Upper lobe of right lung (tissue), 1 donor: Measurements from ENCODE around the gene CDC42EP3. TPM values are rescaled to one million over a fixed set of nuclear protein-coding genes. Genes with fewer than 3 reads are reported as not detected.
A peak's percentile ranks its signal among the peaks of the same experiment; 100 is the strongest.

Experiments used
- ATAC-seq: fragments of 200-7000 bp; cut with Tn5 transposase; one replicate; pipeline ENCODE4 v1.9.1; 2020; ENCODE audit warnings: mild to moderate bottlenecking, moderate library complexity
- DNase-seq: peaks from one replicate; pipeline ENCODE4 v3.0.0-alpha.2; 2020
- H3K27ac ChIP-seq: fragments of 200-600 bp; one replicate; pipeline ENCODE4 v1.8.0; 2022
- H3K27me3 ChIP-seq: fragments of 200-600 bp; one replicate; pipeline ENCODE4 v1.8.0; 2022; ENCODE audit warnings: mild to moderate bottlenecking
- H3K36me3 ChIP-seq: fragments of 200-600 bp; one replicate; pipeline ENCODE4 v1.8.0; 2022
- H3K4me1 ChIP-seq: fragments of 200-600 bp; one replicate; pipeline ENCODE4 v1.8.0; 2022
- H3K4me3 ChIP-seq: fragments of 200-600 bp; one replicate; pipeline ENCODE4 v1.8.0; 2022; ENCODE audit warnings: mild to moderate bottlenecking
- H3K9me3 ChIP-seq: fragments of 200-600 bp; one replicate; pipeline ENCODE4 v1.8.0; 2022
- intact Hi-C: fragments of 100-400 bp; cut with DNase I; formaldehyde crosslinking; loops from one replicate; pipeline ENCODE4 v1.11.0; 2022
- total RNA-seq: library from RNA; stranded (reverse); fragmentation: NEBNext Ultra II Directional; extraction: Animal tissue kit (Norgen Biotek cat#: 25700); gene quantifications from one replicate; pipeline ENCODE4 v1.2.1, GENCODE V29; 2021
- TF ChIP-seq, protein P1 (sequence below): fragments of 200-600 bp; IDR thresholded peaks from one replicate; pipeline ENCODE4 v1.8.0; 2022; ENCODE audit warnings: antibody characterized with exemption
- donor health status: DM: no; HTN: yes; CAD: no; lungs with severe emphysema.

The CDC42EP3 gene
- total RNA-seq, 1 donor from 2014 or later: 71.1 TPM

DNA sequence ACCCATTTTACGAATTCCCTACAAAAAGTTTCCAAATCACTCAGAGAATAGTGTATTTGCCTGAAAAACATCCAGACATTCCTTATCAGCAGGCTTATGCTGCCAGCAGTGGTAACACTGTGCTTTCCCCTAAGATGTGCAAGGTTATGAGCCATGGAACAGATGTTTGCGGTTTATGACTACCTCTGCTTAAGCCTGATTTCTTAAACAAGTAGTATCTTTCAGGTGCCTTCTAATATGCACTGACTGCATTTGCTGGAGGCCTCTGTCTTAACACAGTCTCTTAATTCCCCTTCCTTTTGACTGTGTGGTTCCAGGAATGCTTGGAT, 54.8 kb downstream of the CDC42EP3 start:
- DNase-seq: no peak
- H3K27me3 ChIP-seq: no peaks in the 10 kb centered on the region
- TF ChIP-seq, protein P1, sequence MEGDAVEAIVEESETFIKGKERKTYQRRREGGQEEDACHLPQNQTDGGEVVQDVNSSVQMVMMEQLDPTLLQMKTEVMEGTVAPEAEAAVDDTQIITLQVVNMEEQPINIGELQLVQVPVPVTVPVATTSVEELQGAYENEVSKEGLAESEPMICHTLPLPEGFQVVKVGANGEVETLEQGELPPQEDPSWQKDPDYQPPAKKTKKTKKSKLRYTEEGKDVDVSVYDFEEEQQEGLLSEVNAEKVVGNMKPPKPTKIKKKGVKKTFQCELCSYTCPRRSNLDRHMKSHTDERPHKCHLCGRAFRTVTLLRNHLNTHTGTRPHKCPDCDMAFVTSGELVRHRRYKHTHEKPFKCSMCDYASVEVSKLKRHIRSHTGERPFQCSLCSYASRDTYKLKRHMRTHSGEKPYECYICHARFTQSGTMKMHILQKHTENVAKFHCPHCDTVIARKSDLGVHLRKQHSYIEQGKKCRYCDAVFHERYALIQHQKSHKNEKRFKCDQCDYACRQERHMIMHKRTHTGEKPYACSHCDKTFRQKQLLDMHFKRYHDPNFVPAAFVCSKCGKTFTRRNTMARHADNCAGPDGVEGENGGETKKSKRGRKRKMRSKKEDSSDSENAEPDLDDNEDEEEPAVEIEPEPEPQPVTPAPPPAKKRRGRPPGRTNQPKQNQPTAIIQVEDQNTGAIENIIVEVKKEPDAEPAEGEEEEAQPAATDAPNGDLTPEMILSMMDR: no peak
- H3K9me3 ChIP-seq: no peaks in the 10 kb centered on the region
- ATAC-seq: no peak
- intact Hi-C loops: no loop called here
- H3K27ac ChIP-seq: peak overlapping the region; percentile 51
- H3K4me1 ChIP-seq: peaks cover 20% of the 10 kb centered on the region
- no peaks in the 10 kb centered on the region for H3K36me3 ChIP-seq
- H3K4me3 ChIP-seq: no peak overlapping the region

DNA sequence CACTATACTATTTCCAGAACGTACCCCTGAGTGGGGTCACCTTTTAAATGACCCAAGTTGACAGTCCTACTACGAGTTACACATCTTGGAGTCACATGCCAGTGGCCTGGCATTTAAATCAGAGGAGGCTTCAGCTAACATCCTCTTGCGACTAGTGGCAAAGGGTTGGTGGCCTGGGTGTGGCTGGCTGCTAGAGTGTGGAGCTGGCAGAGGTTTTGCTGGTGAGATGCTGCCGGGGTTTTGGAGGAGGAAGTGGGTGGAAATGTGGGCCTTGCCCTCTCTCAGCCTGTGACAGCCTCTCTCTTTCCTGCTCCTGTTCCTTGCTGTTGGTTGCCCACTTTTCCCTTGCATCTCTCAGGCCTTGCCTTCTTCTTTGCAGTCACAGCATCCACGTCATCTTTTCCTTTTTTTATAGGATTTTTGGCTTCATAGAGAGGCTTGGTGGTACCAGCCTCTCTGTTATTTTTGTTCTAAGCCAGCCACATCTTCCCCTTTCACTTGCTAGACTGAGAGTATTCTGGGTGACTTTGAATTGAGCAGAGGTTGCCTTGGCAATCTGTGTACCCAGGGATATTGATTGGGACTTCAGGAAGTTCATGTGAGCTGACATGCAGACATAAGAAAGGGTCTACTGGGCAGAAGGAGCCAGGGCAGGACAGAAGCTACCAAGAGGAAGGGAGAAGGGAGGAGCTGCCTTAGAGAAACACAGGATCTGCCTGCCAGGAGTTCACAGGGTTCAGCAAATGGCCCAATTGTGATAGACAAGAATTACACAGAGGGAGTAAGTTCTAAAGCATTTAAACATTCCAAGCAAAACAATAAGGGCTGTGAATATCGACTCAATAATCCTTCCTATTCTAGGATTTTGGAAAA, 55.4 kb downstream of the CDC42EP3 start:
- intact Hi-C loops: no loop called here
- Histone ChIP-seq H3K9me3 (no peaks in the 10 kb centered on the region), H3K4me3 (no peak overlapping the region), H3K27me3 (no peaks in the 10 kb centered on the region), H3K27ac (peak overlapping the region; percentile 51), H3K4me1 (peaks cover 20% of the 10 kb centered on the region), H3K36me3 (no peaks in the 10 kb centered on the region)
- TF ChIP-seq, protein P1: no peak
- ATAC-seq (peak; percentile 87), DNase-seq (peak; percentile 70)

DNA sequence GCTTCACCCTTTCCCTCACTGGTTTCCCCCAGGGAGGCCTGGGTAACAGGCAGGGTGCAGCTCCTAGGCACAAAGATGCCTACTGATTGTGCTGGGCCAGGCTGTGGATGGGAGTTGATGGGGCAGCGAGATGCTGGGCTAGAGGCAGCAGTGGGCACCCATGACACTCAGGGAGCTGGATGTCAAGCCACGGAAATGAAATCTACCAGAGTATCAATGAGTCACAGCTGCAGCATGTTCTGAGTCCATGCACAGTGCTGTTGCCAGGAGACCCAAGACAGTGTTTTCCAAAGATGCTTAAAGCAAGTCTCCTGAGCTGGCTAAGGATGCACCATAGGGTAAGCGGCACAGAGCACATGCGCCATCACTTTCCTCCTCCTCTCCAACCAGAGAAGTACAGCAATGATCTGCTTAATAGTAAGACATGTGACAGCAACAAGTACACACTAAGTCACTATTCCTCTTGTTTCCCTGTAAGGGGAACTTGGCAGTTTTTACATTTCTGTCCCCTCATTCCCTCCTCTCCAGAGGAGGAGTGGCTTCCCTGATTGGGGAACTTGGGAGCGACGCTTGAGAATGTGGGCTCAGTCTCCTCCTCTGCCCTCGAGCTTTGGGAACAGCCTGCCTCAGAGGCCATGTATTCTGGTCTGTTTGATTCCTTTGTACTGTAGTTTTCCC, 57.2 kb downstream of the CDC42EP3 start:
- H3K27ac ChIP-seq: no peak overlapping the region
- no peak overlapping the region for H3K4me3 ChIP-seq
- H3K4me1 ChIP-seq: peaks cover 20% of the 10 kb centered on the region
- ATAC-seq: peak; percentile 23
- no peak for DNase-seq
- H3K36me3 ChIP-seq: no peaks in the 10 kb centered on the region
- no peaks in the 10 kb centered on the region for H3K9me3 ChIP-seq
- no peaks in the 10 kb centered on the region for H3K27me3 ChIP-seq
- TF ChIP-seq, protein P1: no peak
- intact Hi-C loops: no loop called here

DNA sequence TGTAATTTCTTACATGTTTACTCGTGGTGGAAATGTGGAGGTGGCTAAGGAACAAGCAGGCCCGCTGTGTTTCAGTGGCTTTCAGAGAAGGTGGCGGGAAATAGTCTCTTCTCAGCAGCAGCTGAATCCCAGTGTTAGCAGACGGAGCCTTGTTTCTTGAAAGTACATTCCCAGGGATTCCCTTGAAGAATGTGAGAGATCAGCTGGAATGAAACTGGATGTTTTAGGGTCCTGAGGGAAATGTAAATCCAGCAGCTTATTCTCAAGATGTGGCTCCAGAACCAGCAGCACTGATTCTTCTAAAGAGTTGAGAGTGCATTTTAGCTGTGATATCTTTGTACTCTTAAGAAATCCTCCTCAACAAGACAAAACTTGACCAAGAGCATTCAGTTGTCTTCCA, 59.1 kb downstream of the CDC42EP3 start:
- H3K27ac ChIP-seq: no peak overlapping the region
- intact Hi-C loops: no loop called here

DNA sequence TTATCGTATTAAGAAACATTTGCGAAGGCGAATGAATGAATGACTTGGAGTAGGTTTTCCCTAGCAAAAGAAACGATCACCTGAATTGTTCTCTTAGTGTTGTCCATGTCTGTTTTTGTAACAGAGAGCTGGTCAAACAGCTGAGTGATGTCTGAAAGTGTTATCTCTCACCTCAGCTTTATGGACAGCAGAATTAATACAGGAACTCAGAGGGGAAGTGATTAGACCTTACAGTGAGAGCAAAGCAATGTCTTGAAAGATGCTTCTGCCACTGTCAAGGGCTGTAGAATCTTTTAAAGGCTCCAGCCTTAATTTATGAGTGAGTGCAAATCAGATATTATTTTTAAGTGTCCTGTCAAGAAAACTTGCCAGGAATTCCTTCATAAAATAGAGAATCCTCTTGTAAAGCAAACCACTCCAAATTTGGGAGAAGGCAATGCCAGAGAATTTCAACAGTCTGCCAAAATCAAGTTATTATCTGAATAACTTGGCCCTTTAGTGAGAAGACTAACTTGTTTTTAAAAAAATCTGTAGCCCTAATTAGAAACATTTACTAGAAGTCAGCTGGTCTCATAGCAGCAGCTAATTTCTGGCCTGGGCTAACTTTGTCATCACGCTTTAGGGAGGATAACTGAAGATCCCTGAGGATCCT, 60.7 kb downstream of the CDC42EP3 start:
- intact Hi-C loops: no loop called here
- Histone ChIP-seq H3K4me3 (no peak overlapping the region), H3K27me3 (no peaks in the 10 kb centered on the region), H3K36me3 (no peaks in the 10 kb centered on the region), H3K27ac (no peak overlapping the region), H3K9me3 (no peaks in the 10 kb centered on the region), H3K4me1 (peaks cover 7% of the 10 kb centered on the region)
- no peak for ATAC-seq
- no peak for DNase-seq
- TF ChIP-seq, protein P1: no peak

More for the DNA sequence above, 59.1 kb downstream of the CDC42EP3 start:
- H3K4me1 ChIP-seq: peaks cover 20% of the 10 kb centered on the region
- TF ChIP-seq, protein P1: no peak
- no peaks in the 10 kb centered on the region for H3K36me3 ChIP-seq
- no peak for ATAC-seq
- DNase-seq: no peak
- no peaks in the 10 kb centered on the region for H3K27me3 ChIP-seq
- H3K9me3 ChIP-seq: no peaks in the 10 kb centered on the region
- H3K4me3 ChIP-seq: no peak overlapping the region
